GM04503 (cell line): ENCODE measurements around the gene GRID1.

Source experiments
- DNase-seq: peaks from one replicate; pipeline ENCODE4 v3.0.0-alpha.2; 2012; ENCODE audit warnings: low read depth

GRID1 gene

DNA sequence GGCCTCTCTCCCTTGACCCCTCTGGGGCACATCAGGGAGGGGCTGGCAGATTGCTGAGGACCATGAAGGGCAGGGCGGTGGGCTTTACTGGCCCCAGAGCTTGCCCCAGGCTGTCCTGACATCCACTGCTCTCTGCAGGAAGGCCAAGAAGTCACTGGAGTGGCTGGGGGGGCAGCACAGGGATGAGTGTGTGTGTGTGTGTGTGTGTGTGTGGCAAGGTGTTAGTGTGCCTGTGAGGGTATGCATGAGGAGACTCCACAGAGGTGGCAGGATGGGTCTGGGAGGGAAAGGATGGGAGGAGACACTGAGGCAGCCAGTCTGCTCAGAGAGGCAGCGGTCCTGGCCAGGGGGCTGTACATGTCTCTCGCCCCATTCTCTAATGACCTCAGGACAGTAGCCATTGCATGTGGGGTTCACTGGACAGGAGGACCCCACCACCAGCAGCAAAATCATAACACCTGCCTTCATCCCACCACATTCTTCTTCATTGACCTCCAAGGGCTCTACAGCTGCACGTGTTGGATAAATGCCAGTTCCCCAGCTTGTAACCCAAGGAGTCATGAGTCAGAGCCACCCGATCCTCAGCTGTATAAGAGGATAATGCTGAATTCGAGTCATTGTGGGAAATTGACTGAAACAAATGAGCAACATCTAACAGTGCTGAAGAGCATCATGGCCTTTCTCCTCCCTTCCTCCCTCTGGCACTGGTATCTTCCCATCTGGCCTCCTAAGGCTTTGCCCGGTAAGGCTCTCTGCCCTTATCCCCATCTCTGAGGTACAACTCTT is 720.5 kb downstream of the GRID1 start:
- DNase-seq = no peak

DNA sequence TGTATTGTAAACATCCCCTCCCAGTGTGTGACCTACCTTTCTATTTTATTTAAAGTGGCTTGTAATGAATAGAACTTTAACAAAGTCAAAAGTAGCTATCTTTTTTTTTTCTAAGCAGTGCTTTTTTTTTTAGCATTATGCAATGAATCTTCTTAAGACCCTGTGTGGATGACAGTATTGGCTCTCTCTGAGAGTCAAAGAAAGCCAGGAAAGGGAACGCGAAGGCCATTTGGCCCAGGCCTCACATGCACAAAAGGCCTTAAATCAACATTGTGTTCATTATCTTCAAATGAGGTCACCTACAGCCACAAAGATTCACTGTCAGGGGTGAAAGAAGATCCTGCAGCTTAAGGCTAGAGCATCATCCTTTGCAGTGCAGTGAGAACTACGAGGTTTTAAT is 721.5 kb downstream of the GRID1 start:
- DNase-seq = no peak

DNA sequence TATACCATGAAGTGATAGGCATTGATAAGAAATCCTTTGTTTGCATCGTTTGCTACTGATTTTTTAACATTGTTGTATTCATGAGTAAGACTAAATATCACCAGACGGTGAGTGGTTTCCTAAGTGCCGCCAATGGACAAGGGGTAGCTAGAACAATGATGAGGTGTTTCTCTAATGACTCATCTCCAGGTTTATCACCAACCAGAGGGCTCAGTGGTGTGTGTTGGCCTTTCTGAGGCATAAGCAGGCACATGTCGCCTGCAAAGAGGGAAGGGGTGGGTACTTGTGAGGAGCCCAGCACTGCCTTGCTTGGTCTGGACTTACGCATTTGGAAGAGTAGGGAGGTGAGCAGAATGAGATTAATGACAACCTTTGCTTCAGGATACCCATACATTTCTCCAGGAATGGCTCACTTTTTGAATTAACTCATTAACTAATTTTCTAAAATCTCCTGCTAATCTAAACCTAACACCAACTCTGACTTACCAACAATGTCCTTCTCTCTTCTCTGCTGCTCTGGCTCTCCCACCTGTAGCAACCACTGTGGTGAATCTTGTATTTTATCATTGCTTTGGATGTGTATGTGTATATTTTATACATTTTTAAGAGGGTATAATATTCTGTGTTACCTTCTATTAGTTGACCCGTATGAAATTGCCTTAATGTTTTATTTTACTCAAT is 722.6 kb downstream of the GRID1 start:
- no peak for DNase-seq

DNA sequence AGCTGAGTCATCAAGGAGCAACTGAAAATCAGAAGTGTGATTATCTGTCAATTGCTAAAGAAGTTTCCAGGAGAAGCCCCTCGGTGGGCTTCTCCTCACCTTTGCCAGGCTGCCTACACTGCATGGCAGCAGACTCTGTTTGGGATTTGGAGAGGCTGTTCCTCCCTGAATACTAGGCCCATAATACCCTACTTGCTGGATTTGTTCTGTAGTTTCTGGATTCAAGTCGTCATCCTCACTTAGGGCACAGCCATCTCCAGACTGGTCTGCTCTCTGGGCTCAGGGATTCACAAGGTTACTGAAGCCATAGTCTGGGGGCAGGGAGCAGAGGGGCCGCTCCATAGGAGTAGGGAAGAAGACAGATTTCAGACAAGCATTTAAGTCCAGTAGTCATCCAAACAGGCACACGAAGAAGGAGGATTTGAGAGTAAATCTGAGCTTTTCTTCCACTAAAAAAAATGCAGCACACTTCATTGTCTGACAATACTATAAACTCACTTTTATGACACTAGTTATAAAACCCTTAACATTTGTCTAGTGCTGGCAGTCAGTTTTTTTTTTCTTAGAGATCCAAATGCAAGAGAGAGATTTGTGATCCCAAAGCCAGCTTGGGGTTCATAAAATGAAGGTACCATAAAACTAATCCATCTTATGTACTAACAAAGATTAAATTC is 723.3 kb downstream of the GRID1 start:
- DNase-seq = no peak

DNA sequence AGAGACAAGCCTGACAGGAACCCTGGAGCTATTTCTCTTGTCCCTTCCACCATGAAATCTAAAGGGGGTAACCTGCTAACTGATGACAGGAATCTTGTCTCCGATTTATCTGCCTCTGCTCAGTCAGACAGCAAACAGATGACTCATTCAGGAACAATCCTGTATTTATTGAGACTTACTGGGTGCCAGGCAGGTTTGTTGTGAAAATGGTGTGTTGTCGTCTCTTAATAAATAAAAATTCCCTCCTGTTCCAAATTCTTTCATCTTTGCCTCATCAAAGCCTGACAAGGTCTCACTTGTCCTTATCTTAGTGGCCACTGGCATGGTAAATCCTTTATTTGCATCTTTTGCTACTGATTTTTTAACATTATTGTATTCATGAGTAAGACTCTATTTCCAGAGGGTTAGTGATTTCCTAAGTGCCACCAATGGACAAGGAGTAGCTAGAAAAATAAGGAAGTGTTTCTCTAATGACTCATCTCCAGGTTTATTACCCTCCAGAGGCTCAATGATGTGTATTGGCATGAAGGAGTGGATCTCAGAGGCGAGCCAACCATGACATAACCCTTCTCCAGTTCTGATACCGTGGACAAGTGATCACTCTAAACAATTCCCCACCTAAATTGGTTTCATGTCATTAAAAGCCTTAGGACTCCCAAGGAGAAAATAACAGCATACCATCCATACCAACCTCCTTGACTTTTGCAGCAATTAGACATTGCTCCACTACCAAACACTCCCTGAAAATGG is 724.0 kb downstream of the GRID1 start:
- DNase-seq = peak; percentile 44

DNA sequence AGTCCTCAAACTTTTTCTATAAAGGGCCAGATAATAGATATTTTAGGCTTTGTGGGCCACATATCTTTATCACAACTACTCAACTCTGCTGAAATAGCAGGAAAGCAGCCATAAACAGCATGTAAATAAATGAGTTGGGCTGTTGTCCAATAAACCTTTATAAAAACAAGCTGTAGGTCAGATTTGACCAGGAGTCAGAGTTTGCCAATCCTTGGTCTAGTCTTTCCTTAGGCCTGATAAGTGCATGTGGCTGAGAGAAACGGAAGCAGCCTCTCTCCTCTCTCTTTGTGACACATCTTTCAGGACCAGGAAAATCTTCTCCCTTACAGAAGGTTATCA is 724.5 kb downstream of the GRID1 start:
- DNase-seq = no peak

DNA sequence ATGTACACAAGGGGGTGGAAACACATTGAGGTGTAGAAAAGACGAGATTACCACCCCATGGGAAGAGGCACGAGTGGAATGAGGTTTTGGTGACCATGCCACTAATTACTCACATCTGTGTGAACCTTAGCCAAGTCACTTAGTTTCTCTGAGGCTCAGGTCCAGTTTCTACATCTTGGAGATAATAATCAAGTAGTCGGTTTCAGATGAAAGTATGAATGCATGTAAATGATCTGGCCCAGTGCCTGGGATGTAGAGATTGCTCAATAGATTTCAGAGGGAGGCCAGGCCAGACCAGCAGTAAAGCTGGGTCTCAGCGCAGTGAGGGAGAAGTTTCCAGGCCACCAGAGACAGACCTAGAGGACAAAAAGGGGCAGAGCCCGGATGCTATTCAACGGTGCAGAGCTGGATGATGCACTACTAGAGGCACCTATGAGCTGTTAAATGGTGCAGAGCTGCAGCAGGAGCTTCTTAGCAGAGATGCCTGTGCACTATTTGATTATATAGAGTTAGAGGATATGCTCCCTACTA is 725.1 kb downstream of the GRID1 start:
- DNase-seq = no peak

DNA sequence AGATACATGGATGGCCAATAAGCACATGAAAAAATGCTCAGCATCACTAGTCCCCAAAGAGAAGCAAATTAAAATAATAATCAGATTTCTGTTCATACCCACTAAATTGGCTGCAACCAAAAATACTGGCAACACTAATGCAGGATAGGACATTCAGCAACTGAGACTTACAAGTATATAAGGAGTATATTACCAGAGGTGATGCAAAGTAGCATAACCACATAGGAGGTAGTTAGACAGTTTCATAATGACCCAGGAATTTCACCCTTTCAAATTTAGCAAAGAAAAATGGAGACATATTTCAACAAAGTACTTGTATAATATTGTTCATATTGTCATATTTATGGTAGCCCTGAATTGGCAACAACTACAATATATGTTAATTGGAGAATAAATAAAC is 727.8 kb downstream of the GRID1 start:
- DNase-seq = no peak

DNA sequence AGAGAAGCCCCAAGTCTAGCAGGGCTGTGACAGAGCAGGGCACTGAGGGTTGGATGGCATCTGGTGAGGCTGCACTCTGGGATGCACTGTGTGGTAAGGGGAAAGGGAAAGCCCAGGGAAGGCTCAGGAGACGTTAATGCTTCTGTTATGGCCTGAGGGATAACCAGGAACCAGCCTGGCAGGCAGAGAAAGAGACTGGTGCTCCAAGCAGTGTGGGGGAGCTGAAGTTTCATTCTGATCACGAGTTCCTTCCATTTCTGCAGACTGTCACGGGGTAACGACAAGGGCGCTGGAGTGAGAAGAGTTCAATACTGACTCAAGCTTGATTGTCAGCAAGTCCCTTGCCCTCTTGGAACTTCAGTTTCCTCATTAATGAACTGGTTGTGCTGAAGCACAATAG is 730.9 kb downstream of the GRID1 start:
- DNase-seq = no peak

DNA sequence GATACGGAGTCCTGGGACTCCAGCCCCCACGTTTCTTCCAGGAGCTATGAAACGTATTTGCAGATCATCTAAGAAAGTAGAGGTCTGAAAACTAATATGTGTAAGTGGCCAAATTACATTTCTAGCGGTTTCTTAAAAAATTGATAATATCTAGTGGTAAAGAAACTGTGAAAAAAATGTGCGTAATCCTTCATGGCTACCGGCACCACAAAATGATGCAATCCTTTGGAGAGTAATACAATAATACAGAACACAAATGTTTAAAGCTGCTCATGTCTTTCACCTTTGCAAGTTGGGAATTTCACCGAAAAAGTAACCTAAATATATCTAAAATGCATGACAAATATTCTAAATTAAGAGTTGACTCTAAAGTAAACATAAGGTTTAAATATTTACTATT is 742.1 kb downstream of the GRID1 start:
- DNase-seq = no peak

DNA sequence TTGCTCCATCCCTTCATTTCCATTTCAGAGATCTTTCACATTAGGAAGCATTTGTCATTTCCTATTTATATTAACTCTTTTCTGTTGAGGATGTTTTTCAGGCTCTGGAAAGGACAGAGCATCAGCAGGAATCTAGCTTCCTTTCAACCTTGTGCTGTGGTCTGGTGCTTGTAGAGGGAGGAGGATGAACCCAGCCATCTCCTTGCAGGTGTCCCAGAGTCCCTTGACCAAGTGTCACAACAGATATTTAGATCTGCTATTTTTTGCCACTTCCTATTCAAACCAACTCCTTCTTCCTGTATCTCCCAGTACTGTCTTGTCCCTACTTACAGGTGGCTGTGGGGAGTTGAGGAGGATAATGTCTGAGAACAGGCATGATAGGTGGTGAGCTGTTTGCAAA is 742.8 kb downstream of the GRID1 start:
- DNase-seq = no peak

DNA sequence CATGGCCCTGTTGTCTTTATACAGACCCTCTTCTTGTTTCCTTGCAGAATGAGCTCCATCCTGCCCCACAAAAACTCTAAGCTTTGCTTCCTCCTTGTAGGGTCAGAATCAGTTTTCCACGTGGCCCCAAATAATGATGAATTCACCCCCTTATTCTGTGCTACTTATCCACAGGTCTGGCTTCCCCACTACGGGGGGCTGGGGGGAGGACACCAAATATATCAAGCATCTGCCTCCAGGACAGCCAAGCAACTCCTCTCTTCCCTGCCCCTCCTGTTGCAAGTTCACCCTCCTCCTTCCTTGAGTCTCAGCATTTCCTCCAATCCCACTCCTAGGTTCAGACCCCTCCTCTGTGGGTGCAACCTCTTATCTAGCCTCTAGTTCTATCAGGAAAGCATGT is 743.3 kb downstream of the GRID1 start:
- DNase-seq = no peak

DNA sequence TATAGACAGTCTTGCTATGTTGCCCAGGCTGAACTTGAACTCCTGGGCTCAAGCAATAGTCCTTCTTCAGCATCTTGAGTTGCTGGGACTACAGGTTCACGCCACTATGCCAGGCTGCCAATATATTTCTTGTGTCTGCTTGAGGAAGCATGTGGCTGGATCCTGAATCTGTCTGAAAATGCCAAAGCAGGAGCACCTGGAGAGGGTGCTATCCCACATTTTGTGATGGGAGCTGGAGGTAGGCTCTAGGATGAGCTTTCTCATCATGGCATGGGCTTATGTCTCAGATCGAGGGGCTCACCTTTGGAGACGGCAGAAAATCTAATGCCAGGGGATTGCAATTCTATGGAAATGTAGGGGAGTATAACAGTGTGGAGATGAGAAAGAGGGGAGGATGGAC is 744.2 kb downstream of the GRID1 start:
- DNase-seq = no peak

DNA sequence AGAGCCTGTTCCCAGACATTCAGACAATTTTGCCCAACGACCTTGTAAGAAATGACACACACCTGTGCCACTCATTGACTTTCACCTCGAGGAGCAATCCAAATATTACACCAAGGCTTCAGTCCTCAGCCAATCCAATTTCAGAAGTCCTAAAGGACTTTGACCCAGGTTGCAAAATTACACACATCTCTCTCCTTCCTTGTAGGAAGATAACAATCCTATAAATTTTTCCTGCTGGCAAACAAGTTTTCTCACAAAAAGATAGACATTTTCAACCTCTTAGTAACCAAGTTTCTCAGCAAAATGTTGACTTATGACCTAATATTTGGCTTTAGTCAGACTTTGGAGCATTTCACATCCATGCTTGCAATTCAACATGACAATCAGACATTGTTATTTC is 745.0 kb downstream of the GRID1 start:
- DNase-seq = no peak

DNA sequence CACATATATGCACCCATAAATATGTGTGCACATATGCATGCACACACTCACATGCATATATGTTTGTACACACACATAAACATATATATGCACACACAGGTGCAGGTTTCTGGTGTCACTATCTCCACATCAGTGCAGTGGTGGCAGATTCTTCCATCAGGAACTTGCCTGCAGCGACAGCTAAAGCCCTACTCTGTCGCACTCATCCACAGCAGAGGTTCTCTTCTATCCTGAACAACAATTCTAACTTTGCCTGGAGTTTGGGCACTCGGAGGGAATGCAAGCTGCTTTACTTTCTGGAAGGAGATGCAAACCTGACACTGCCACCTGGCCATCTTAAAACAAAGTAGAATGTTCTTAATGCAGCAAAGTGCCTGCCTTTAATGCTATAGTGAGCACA is 745.8 kb downstream of the GRID1 start:
- DNase-seq = no peak

DNA sequence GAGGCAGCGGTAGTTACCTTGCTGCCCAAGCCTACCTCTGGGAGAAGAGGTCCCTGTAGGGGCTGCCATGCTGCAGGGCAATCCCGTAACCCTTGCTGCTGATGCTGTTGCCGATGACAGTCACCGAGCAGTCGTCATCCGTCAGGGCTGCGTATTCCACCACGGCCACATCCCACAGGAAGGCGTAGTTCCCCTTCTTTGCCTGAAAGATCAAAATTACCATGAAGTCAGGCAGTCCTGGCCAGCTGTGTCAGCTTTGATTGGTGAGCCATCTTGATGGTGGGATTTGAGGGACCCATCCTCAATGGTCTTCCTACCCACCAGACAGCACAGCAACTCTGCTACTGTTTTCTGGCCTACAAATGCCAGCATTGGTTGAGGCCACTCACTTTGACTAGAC is 746.8 kb downstream of the GRID1 start:
- no peak for DNase-seq

DNA sequence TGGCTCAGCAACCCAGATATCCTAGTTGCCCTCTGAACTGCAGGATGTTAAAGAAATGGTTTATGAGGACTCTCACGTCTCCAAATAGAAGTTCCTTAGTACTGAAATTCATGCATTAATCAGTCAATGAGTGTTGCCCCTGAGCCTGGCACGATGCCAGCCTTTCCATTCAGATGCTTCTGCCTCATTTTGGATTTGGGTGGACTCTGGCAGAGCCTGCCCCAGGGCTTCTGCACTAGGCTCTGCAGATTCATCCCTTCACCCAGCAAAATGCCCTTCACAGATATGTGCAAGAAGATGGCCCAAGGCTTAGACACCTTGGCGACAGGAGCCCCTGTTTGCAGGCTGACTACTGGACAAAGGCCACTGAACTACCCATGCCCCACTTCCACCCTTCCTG is 747.8 kb downstream of the GRID1 start:
- no peak for DNase-seq

DNA sequence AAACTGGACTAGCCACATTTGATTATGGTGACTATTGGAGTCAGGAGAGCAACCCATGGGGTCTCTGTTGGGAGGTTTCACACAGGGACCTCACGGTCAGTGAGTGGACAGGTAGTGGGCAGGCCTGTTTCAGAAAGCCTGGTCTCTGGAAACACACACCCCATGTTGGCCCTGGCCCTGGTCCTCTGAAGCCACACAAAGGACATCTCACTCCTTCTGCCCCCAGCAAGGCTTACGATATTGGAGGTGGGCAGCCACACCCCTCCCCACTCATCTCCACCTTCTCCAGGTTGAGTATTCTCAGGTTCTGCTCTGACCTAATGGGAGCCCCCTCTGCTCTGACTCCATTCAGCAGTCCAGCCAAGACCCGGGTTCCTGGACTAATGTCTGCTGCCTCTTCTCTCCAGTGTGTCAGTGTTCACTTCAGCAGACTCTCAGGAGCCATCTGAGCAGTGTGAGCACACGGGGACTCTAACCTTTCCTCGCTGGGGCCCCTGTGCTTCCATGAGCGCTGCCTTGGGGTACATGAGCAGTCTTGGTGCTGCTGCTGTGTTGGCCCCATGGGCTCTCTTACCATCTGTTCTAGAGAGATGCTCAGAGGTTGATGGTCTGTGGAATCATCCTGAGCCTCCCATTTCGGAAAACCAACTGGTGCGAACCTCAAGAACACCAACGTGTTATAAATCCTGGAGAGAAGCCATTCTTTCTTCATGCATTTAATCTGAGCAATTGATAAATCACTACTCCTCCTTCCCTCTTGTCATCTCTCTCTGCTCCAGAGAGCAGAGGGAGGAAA is 748.6 kb downstream of the GRID1 start:
- DNase-seq = no peak

DNA sequence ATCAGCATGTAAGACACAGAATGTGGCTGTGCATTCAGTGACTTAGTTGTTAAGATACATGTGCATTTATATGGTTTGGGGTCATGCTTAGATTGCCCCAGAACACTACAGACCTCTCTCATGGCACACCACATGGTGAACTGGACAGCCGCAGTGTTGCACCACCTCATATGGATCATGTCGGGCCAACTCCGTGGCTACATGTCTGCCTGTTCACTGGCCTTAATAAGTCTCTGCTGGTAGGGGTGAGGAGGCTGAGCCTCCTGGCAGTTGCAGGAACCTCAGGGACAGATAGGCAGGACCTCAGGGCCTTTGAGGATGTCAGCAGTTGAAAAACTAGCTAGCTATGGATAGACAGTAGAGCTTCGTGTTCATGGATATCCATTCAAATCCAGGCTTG is 751.0 kb downstream of the GRID1 start:
- DNase-seq = no peak

DNA sequence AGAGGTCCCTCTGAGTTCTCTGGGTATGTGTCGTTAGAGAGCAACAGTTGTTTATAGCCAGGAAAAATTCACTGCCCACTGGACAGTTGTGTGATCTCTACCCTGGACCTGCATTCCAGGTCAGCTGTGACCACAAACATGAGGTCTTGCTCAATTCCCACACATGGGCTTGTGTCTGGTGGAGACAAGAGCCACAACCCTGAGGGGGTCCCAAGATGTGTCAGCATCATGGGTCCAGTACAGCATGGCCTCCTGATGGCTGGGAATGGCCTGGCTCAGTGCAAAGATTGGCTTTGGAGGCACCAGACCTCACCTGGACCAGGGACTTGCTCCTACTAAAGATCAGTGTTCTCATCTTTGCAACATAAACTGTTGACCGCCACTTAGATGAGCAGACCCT is 751.6 kb downstream of the GRID1 start:
- no peak for DNase-seq

DNA sequence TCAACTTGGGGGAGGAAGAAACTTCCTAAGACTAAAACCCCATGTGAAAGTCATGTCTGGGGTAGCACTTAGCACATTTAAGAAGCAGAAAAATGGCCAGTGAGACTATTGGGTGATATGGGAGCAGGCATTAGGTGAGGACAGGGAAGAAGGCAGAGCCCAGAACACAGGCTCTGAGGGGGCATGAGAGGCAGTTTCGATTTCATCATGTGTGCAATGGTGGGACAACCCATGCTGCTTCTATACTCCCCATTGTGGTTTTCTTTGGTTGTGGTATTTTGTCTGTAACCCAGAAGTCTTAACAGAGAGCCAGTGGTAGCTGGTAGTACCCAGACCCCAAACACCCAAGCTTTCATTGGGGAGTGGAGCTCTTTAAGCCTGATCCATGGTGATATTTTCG is 752.0 kb downstream of the GRID1 start:
- no peak for DNase-seq

DNA sequence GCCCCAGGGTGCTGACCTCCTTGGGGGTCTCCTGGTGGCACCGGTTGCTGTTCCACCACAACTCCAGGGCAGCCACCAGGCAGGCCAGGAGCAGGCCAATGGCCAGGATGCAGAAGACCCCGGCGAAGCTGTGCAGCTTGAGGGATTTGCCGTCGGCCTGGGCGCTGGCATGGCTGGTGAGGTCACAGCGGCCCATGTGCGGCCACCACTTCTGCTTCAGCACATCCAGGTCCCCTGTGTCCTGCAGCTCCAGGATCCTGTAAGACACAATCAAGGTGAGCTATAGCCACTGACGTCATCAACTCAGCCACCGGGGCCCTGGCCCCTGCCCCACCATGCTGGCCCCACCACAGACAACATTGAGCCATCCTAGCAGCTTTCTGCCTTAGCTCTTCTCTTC is 753.2 kb downstream of the GRID1 start:
- DNase-seq = no peak
